SH-SY5Y (cell line): ENCODE results near the gene MAP6D1.

Experiments used
- GATA2 ChIP-seq: IDR thresholded peaks from 2 replicates; pipeline ENCODE4 v1.6.1; 2011; ENCODE audit warnings: mild to moderate bottlenecking, low read depth, low read length
- GATA3 ChIP-seq: IDR thresholded peaks from 2 replicates; pipeline ENCODE4 v1.6.1; 2011; ENCODE audit warnings: low read depth, mild to moderate bottlenecking, low read length, moderate library complexity

DNA sequence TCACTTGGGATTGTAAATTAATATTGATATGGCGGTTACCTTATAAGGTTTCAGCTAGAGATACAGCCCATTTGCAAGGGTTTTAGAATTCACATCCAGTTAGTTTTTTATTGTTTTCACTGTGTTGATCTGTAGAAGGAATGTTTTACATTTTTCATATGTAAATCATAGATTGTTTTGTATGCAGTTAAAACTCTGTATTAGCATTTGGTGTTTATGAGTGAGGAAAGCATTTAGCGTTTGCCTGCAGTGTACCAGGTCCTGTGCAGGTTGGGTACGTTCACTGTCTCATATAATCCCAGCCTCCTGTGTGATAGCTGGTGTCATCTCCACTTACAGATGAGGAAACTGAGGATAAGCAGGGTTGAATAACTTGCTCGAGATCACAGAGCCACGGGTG is 23.8 kb downstream of the MAP6D1 start:
- TF ChIP-seq GATA3 (no peak), GATA2 (no peak)
